Measurements from ENCODE around the gene MSRB1. TPM values are rescaled to one million over a fixed set of nuclear protein-coding genes. Genes with fewer than 3 reads are reported as not detected.

MSRB1 gene
- total and polyA plus RNA-seq, 2 of the 13 experiments (the other 11 are each of a cell fraction or from before 2014, with no cell fraction given), result 32.1 to 75.4 TPM

- TF ChIP-seq ZNF160 (CRISPR knock-in tag; IDR thresholded peaks at IDR 0.05) (peak; percentile 71; the same call in 1 of the 2 replicates), ZNF276 (CRISPR knock-in tag; IDR thresholded peaks at IDR 0.05; ENCODE audit: low read depth) (0 out of 2 replicates have a peak, but pooled peaks have one; percentile 48), ZNF224 (CRISPR knock-in tag; IDR thresholded peaks at IDR 0.05) (0 out of 2 replicates have a peak, but pooled peaks have one; percentile 21), ZNF10 (CRISPR knock-in tag; IDR thresholded peaks at IDR 0.05; ENCODE audit: borderline replicate concordance, low read depth) (no peak), SMAD1 (CRISPR knock-in tag; IDR thresholded peaks at IDR 0.05; ENCODE audit: borderline replicate concordance, low read depth) (peak; percentile 91; the same call in 1 of the 2 replicates), ZBTB26 (CRISPR knock-in tag; IDR thresholded peaks at IDR 0.05; ENCODE audit: borderline replicate concordance) (peak; percentile 68; the same call in 1 of the 2 replicates), TAF1 (CRISPR knock-in tag; IDR thresholded peaks at IDR 0.05) (peak; percentile 91), REPIN1 (CRISPR knock-in tag; IDR thresholded peaks at IDR 0.05; ENCODE audit: borderline replicate concordance, low read depth) (peak; percentile 81; the same call in 1 of the 2 replicates), SNAPC5 (CRISPR knock-in tag; IDR thresholded peaks at IDR 0.05; ENCODE audit: borderline replicate concordance) (no peak), ZBTB3 (CRISPR knock-in tag; IDR thresholded peaks at IDR 0.05; ENCODE audit: borderline replicate concordance, low read depth) (peak; percentile 75; the same call in 1 of the 2 replicates), RELA (CRISPR knock-in tag; IDR thresholded peaks at IDR 0.05) (peak; percentile 91), ZBTB39 (CRISPR knock-in tag; IDR thresholded peaks at IDR 0.05) (peak; percentile 73; the same call in 1 of the 2 replicates), WIZ (CRISPR knock-in tag; IDR thresholded peaks at IDR 0.05) (0 out of 2 replicates have a peak, but pooled peaks have one; percentile 45), DZIP1 (CRISPR knock-in tag; IDR thresholded peaks at IDR 0.05) (no peak), ZNF335 (CRISPR knock-in tag; IDR thresholded peaks at IDR 0.05) (peak; percentile 47; the same call in 1 of the 2 replicates), TBX3 (IDR thresholded peaks at IDR 0.05; ENCODE audit: borderline replicate concordance) (0 out of 2 replicates have a peak, but pooled peaks have one; percentile 34), ZNF460 (CRISPR knock-in tag; IDR thresholded peaks at IDR 0.05; ENCODE audit: borderline replicate concordance) (peak; percentile 34; the same call in 1 of the 2 replicates), MAFF (IDR thresholded peaks at IDR 0.05; ENCODE audit: low read depth, low read length) (no peak), CREB1 (IDR thresholded peaks at IDR 0.05) (peak; percentile 100), CREB1 (CRISPR knock-in tag; IDR thresholded peaks at IDR 0.05) (peak; percentile 100), U2AF2 (IDR thresholded peaks at IDR 0.05; ENCODE audit: low read depth, low read length) (no peak)
Measured at GRCh38 chr16:1971796-1972489, 28.9 kb upstream of the MSRB1 start, which contains the start of gene TBL3 (continued).

Data from HepG2 (cell line).